Measurements from ENCODE around the gene LRRC38.

The LRRC38 gene

GRCh38 chr1:13538832-13539231, 25.0 kb upstream of the LRRC38 start:
- TF ChIP-seq CTCF (conservative IDR thresholded peaks at IDR 0.05) (no peak), ZFX (IDR thresholded peaks at IDR 0.05) (no peak)
- H3K27ac ChIP-seq, result no peak overlapping the region

- TF ChIP-seq ZFX (IDR thresholded peaks at IDR 0.05) (no peak), CTCF (conservative IDR thresholded peaks at IDR 0.05) (no peak)
Observed at GRCh38 chr1:13536571-13536970, 22.8 kb upstream of the LRRC38 start.

GRCh38 chr1:13535227-13535626, 21.4 kb upstream of the LRRC38 start:
- TF ChIP-seq ZFX (IDR thresholded peaks at IDR 0.05) (no peak), CTCF (conservative IDR thresholded peaks at IDR 0.05) (no peak)

More at GRCh38 chr1:13536571-13536970, 22.8 kb upstream of the LRRC38 start:
- no peak overlapping the region for H3K27ac ChIP-seq

GRCh38 chr1:13528320-13528719, 14.5 kb upstream of the LRRC38 start:
- H3K27ac ChIP-seq, result no peak overlapping the region
- TF ChIP-seq CTCF (conservative IDR thresholded peaks at IDR 0.05) (no peak), ZFX (IDR thresholded peaks at IDR 0.05) (no peak)

More at GRCh38 chr1:13535227-13535626, 21.4 kb upstream of the LRRC38 start:
- H3K27ac ChIP-seq, result no peak overlapping the region

- H3K27ac ChIP-seq, result no peak overlapping the region
- no peak for TF ChIP-seq ZFX (IDR thresholded peaks at IDR 0.05)
- TF ChIP-seq CTCF (conservative IDR thresholded peaks at IDR 0.05), result no peak
Observed at GRCh38 chr1:13523780-13524477, 10.1 kb upstream of the LRRC38 start.

- TF ChIP-seq ZFX (IDR thresholded peaks at IDR 0.05) (no peak), CTCF (conservative IDR thresholded peaks at IDR 0.05) (no peak)
- H3K27ac ChIP-seq, result no peak overlapping the region
Observed at GRCh38 chr1:13520985-13521384, 7.2 kb upstream of the LRRC38 start.

GRCh38 chr1:13517193-13517812, 3.5 kb upstream of the LRRC38 start:
- H3K27ac ChIP-seq, result no peak overlapping the region
- TF ChIP-seq CTCF (conservative IDR thresholded peaks at IDR 0.05) (peak; percentile 78), ZFX (IDR thresholded peaks at IDR 0.05) (no peak)
